Endothelial cell of umbilical vein (primary cell): ENCODE measurements around the gene PYGB. TPM values are rescaled to one million over a fixed set of nuclear protein-coding genes. Genes with fewer than 3 reads are reported as not detected.

ENCODE experiments used
- BruUV-seq: library from RNA; stranded (reverse); fragments of 400-500 nt; replicated peaks from 2 replicates; lab custom pipeline; 2021; lab: Mats Ljungman, UMichigan
- CTCF ChIA-PET: fragments of 300-600, 350-600 bp; sonication (Branson Sonifier 250); formaldehyde crosslinking; loops from one replicate; lab custom pipeline; 2021; ENCODE audit warnings: antibody characterized with exemption, inconsistent platforms; lab: Charles Lee
- POLR2A ChIA-PET: fragments of 300-600, 350-600 bp; sonication (Branson Sonifier 250); formaldehyde crosslinking; loops from one replicate; lab custom pipeline; 2021; ENCODE audit warnings: antibody characterized with exemption, inconsistent platforms; lab: Charles Lee
- DNase-seq: peaks from one replicate; pipeline ENCODE4 v3.0.0-alpha.2; 2011; ENCODE audit warnings: low read depth, low spot score
- FAIRE-seq: peaks from 2 replicates; lab custom pipeline; 2011; peaks lifted over from hg19 to GRCh38; lab: Jason Lieb, UNC
- H2AFZ ChIP-seq: 2 replicates; pipeline ENCODE4 v1.6.0; 2012; ENCODE audit warnings: low read depth, low read length, control low read depth, inconsistent platforms
- H3K27ac ChIP-seq: 2 replicates; pipeline ENCODE4 v1.5.1; 2011; ENCODE audit warnings: low read depth, mild to moderate bottlenecking, control low read depth, low read length, moderate library complexity; ENCODE audit not compliant: insufficient read depth
- H3K27me3 ChIP-seq, 2 experiments: 2 replicates each; pipeline versions ENCODE4 v1.6.0 to v1.6.1; 2011; ENCODE audit warnings: low read length in 2 of 2, mixed read lengths in 1 of 2; ENCODE audit not compliant: control insufficient read depth in 2 of 2, insufficient read depth in 2 of 2
- H3K36me3 ChIP-seq, 2 experiments: 2 replicates in 1 of 2; 3 replicates in 1 of 2; pipeline ENCODE4 v1.5.1; 2011; ENCODE audit warnings: low read length in 2 of 2, mild to moderate bottlenecking in 1 of 2, moderate library complexity in 1 of 2; ENCODE audit not compliant: control insufficient read depth in 2 of 2, insufficient read depth in 2 of 2; ENCODE audit errors: extremely low read depth in 1 of 2
- H3K4me1 ChIP-seq: 3 replicates; pipeline ENCODE4 v1.5.1; 2011; ENCODE audit warnings: mild to moderate bottlenecking, low read length; ENCODE audit not compliant: control insufficient read depth, insufficient read depth; ENCODE audit errors: extremely low read depth
- H3K4me2 ChIP-seq: 2 replicates; pipeline ENCODE4 v1.6.1; 2011; ENCODE audit warnings: low read length, control low read depth, mixed read lengths; ENCODE audit not compliant: insufficient read depth
- H3K4me3 ChIP-seq, 3 experiments: fragments of 200-600 bp in 1 of 3; sonication (generic), shearing (Covaris generic) in 1 of 3; replicated peaks in 1 of 3; 2 replicates each; pipeline ENCODE4 v1.5.1; 2011 to 2016; ENCODE audit warnings: control low read depth in 3 of 3, low read length in 3 of 3, mild to moderate bottlenecking in 2 of 3, inconsistent platforms in 1 of 3, low read depth in 1 of 3, moderate library complexity in 1 of 3; ENCODE audit not compliant: insufficient read depth in 1 of 3
- H3K79me2 ChIP-seq: 2 replicates; pipeline ENCODE4 v1.6.0; 2012; ENCODE audit warnings: low read length, inconsistent platforms; ENCODE audit not compliant: control insufficient read depth, insufficient read depth
- H3K9ac ChIP-seq: replicated peaks from 2 replicates; pipeline ENCODE3; 2011; ENCODE audit warnings: low read length, control low read depth; ENCODE audit not compliant: insufficient read depth; ENCODE audit errors: extremely low read depth
- H3K9me1 ChIP-seq: replicated peaks from 3 replicates; pipeline ENCODE4 v1.6.0; 2011; ENCODE audit warnings: mild to moderate bottlenecking, low read length; ENCODE audit not compliant: control insufficient read depth, insufficient read depth; ENCODE audit errors: extremely low read depth
- H3K9me3 ChIP-seq: replicated peaks from 2 replicates; pipeline ENCODE4 v1.5.1; 2012; ENCODE audit warnings: low read length, inconsistent platforms; ENCODE audit not compliant: control insufficient read depth, insufficient read depth
- H4K20me1 ChIP-seq: replicated peaks from 2 replicates; pipeline ENCODE3; 2011; ENCODE audit warnings: mild to moderate bottlenecking, low read length; ENCODE audit not compliant: control insufficient read depth, insufficient read depth; ENCODE audit errors: extremely low read depth
- FOS ChIP-seq: IDR thresholded peaks from 2 replicates; pipeline ENCODE4 v1.6.1; 2011; ENCODE audit warnings: mild to moderate bottlenecking, low read length, moderate library complexity, borderline replicate concordance; ENCODE audit not compliant: insufficient read depth
- MYC ChIP-seq: IDR thresholded peaks from one replicate; pipeline ENCODE4 v1.6.1; 2011; ENCODE audit warnings: mild to moderate bottlenecking, low read depth, low read length
- POLR2A ChIP-seq: IDR thresholded peaks from 2 replicates; pipeline ENCODE4 v1.6.1; 2012; ENCODE audit warnings: low read depth, mild to moderate bottlenecking, control low read depth, low read length
- POLR2AphosphoS5 ChIP-seq: IDR thresholded peaks from 2 replicates; pipeline ENCODE4 v1.6.1; 2012; ENCODE audit warnings: low read depth, mild to moderate bottlenecking, control low read depth, low read length, moderate library complexity; ENCODE audit not compliant: insufficient read depth
- dilution Hi-C: fragments of 300-500 bp; cut with MboI; formaldehyde crosslinking; loops from one replicate; pipeline ENCODE4 v1.15.0; 2019; ENCODE audit warnings: low sequenced_read_pairs; ENCODE audit not compliant: extremely low pct_ligation_motif_present
- intact Hi-C: fragments of 100-400 bp; cut with micrococcal nuclease; formaldehyde crosslinking; loops from one replicate; pipeline ENCODE4 v1.10.0; 2022
- polyA plus RNA-seq, 4 experiments: library from polyadenylated mRNA; depleted of rRNA in 3 of 4; stranded (reverse) in 3 of 4; unstranded in 1 of 4; fragments of >200 nt; gene quantifications; 2 replicates each; pipeline versions ENCODE4 v1.2.1 to v1.2.3, GENCODE V29; 2011 to 2012; ENCODE audit warnings: missing spikeins in 1 of 4
- total RNA-seq: library from RNA; stranded (reverse); gene quantifications from 2 replicates; pipeline ENCODE4 v1.2.3, GENCODE V29; 2021
- TF ChIP-seq, protein P1 (sequence below): IDR thresholded peaks from 2 replicates; pipeline ENCODE4 v1.6.1; 2011; ENCODE audit not compliant: insufficient read depth, insufficient read length
- TF ChIP-seq, protein P2 (sequence below), 2 donors: IDR thresholded peaks; 1 replicate in 1 of 2; 2 replicates in 1 of 2; pipeline ENCODE4 v1.5.1; 2011; ENCODE audit warnings: low read length in 2 of 2, mild to moderate bottlenecking in 2 of 2, moderate library complexity in 2 of 2, control low read depth in 1 of 2, inconsistent platforms in 1 of 2, low read depth in 1 of 2; ENCODE audit not compliant: insufficient read depth in 1 of 2; ENCODE audit errors: extremely low read depth in 1 of 2

PYGB gene
- total and polyA plus RNA-seq, 2 donors (not counting 3 experiments of a cell fraction or from before 2014, with no cell fraction given) = 36.1 to 60.2 TPM

DNA sequence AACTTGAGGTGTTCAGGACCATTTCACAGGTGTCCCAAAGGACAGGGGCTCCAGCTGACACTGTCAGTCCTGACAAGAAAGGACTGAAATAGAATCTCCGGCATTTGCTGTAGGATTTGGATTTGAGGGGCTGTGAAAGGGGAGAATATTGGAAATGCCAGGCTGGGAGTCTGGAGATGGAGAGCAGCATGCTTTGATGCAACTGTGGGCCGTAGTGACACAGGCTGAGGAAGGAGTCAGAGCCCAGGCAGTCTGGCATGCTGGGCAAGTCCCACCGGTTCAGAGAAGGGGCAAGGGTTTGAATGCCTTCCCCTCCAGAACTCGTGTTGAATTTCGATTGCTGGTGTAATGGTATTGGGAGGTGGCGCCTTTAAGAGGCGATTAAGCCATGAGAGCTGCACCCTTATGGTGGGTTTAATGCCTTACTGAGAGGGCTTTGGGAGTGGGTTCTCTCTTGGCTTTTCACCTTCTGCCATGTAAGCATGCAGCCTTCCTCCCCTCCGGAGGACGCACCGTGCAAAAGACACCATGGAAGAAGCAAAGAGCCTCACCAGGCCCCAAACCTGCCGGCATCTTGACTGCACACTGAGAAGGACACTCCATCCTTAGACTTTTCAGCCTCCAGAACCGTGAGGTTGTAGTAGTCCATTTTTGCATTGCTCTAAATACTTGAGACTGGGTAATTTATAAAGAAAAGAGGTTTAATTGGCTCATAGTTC is 9.4 kb upstream of the PYGB start:
- Histone ChIP-seq H3K9me1 (no peaks in the 10 kb centered on the region), H3K4me2 (peak overlapping the region; percentile 14), H3K36me3 (no peaks in the 10 kb centered on the region), H3K4me1 (peaks cover 15% of the 10 kb centered on the region), H4K20me1 (no peaks in the 10 kb centered on the region), H2AFZ (peak overlapping the region; percentile 13), H3K9ac (no peak overlapping the region), H3K4me3 (no peak overlapping the region), H3K27me3 (no peaks in the 10 kb centered on the region), H3K79me2 (no peaks in the 10 kb centered on the region), H3K9me3 (no peaks in the 10 kb centered on the region), H3K27ac (peak overlapping the region; percentile 80)
- DNase-seq (no peak), FAIRE-seq (no peak)
- TF ChIP-seq, protein P1, sequence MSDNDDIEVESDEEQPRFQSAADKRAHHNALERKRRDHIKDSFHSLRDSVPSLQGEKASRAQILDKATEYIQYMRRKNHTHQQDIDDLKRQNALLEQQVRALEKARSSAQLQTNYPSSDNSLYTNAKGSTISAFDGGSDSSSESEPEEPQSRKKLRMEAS = no peak
- TF ChIP-seq MYC = no peak
- no peak for TF ChIP-seq POLR2AphosphoS5
- ChIA-PET CTCF (interaction anchor here (1.6 kb wide), 1 partner anchor 9 kb away, joined by 9 read pairs; the partner anchor contains the start of gene PYGB), POLR2A (no interaction called here)
- dilution Hi-C loops (no loop called here), intact Hi-C loops (loop anchor here (1.0 kb wide), 1 partner anchor 9 kb away; no protein-coding TSS in a partner anchor)
- TSS peak; percentile 91 for BruUV-seq

DNA sequence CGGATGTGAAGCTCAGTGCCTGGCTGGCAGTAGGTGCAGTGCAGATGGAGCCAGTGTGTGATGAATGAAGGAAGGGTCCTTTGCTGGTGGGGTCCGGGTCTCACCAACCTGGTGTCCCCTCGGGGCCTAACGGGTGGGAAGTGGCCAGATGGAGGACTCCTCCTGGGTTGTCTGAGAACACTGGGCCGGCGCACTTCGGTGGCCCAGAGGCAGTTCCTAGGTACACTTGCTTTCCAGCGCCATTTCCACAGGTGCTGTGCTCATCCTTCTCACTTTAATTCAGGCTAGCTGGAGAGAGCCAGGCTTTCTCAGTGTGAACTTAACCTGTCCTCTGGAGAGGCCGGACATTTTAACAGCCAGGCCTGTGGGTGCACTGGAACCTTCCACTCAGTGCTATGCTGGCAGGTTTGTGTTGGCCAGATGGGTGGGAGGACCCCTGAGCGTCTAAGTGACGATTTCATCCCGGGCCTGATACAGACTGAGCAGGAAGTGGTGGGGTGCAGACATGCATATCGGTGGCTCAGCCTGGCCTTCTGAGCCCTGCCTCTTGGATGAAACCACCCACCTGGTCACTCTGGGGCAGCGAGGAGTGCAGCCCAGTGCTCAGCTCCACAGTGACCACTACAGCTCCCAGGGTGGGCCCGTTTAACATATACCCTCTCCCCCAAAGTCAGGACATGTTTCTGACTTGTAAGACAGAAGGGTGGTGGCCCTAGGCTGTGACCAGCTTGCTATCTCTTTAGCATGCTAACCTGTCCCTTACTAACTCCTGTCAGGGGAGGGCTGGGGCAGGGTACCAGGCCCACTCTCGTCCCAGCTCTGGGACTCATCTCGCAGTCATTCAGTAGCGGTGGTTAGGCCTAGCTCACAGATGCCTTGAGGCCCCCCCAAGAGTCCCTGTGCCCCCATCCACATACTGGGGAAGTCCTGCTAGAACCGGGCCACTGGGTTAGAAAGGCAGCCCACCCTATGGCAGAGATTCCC is 8.2 kb upstream of the PYGB start:
- H3K9me1 ChIP-seq = no peaks in the 10 kb centered on the region
- DNase-seq (no peak), FAIRE-seq (no peak)
- TF ChIP-seq, protein P1 = no peak
- TF ChIP-seq FOS (no peak), POLR2A (no peak), POLR2AphosphoS5 (no peak)
- TF ChIP-seq, protein P2, sequence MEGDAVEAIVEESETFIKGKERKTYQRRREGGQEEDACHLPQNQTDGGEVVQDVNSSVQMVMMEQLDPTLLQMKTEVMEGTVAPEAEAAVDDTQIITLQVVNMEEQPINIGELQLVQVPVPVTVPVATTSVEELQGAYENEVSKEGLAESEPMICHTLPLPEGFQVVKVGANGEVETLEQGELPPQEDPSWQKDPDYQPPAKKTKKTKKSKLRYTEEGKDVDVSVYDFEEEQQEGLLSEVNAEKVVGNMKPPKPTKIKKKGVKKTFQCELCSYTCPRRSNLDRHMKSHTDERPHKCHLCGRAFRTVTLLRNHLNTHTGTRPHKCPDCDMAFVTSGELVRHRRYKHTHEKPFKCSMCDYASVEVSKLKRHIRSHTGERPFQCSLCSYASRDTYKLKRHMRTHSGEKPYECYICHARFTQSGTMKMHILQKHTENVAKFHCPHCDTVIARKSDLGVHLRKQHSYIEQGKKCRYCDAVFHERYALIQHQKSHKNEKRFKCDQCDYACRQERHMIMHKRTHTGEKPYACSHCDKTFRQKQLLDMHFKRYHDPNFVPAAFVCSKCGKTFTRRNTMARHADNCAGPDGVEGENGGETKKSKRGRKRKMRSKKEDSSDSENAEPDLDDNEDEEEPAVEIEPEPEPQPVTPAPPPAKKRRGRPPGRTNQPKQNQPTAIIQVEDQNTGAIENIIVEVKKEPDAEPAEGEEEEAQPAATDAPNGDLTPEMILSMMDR (IDR thresholded peaks at IDR 0.05; ENCODE audit: extremely low read depth in 1 of 2, insufficient read depth in 1 of 2, low read depth in 1 of 2, low read length in 2 of 2) = no peak
- no peak overlapping the region for H3K4me2 ChIP-seq
- no peaks in the 10 kb centered on the region for H3K27me3 ChIP-seq
- dilution Hi-C loops = no loop called here
- no peak overlapping the region for H3K9ac ChIP-seq
- H3K79me2 ChIP-seq = no peaks in the 10 kb centered on the region
- H2AFZ ChIP-seq = no peak overlapping the region
- H3K9me3 ChIP-seq = no peaks in the 10 kb centered on the region
- no TSS peak for BruUV-seq
- H3K27ac ChIP-seq = no peak overlapping the region
- peaks cover 12% of the 10 kb centered on the region for H3K4me1 ChIP-seq
- POLR2A ChIA-PET = no interaction called here
- CTCF ChIA-PET = no interaction called here
- H3K4me3 ChIP-seq = no peak overlapping the region
- no peaks in the 10 kb centered on the region for H4K20me1 ChIP-seq
- H3K36me3 ChIP-seq = no peaks in the 10 kb centered on the region
- intact Hi-C loops = no loop called here
